Stromal cell of bone marrow (primary cell): ENCODE data around the gene TBC1D9B.
"Not testable (repeated sequence)": the region's sequence is repeated elsewhere in the genome, so short reads cannot be mapped to it uniquely, and the experiment has no call there.

Source experiments
- DNase-seq: peaks from one replicate; pipeline ENCODE4 v3.0.0-alpha.2; 2012; ENCODE audit warnings: low read depth

The TBC1D9B gene

DNA sequence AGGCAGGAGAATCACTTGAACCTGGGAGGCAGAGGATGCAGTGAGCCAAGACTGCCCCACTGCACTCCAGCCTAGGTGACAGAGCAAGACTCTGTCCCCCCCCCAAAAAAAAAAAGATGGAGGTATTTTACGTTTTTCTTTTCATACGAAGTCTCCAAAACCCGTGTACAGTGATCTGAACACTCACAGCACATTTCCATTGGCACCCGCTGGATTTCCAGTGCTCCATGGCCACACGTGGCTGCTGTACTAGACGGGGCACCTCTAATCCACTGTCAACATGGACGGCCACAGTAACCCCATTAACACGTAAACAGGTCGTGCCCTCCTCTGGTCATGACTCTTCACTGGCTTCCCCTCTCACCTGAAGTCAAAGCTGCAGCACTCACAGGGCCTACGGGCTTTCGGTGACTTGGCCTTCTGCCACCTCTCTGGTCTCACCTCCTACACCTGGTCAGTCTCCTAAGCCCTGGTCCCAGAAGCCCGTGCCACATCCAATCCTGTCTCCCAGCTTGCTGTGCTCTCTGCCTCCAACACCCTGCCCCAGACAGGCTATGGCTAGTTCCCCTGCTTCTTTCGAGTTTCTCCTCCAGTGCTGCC lies 22.1 kb downstream of the TBC1D9B start:
- no peak for DNase-seq

GRCh38 chr5:179883163-179883562 lies 24.5 kb downstream of the TBC1D9B start:
- DNase-seq: no peak

GRCh38 chr5:179882338-179882737 lies 25.4 kb downstream of the TBC1D9B start:
- no peak for DNase-seq

DNA sequence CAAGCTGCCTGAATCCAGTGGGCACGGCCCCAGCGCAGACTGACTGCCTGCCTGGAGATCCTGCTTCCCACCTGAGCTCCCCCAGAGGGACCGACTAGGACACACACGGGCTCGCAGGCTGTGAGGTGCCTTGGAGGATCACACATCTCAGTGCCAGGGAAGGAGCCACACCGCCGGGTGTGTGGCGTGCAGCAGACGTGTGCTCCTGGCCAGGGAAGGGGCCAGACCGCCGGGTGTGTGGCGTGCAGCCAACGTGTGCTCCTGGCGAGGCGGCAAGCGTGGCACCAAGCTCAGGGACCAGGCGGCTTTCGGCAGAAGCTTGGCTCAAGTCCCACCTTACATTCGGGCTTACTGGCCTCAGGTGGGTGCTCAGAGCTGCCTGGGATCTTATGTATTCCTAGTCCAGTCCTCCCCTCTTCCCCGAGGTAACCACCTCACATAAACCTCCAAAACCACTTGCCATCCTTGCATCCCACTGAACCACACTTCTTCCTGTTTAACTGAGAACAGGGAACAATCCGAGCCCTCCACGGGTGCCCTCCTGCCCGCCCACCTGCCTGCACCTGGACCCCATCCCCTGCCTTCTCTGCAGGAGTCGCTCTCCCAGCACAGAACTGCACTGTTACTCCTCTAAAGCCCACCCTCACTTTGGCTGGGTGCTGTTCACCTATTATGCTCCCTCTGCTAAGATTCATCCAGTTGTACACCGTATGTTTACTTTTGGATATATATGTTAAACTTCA lies 26.7 kb downstream of the TBC1D9B start:
- no peak for DNase-seq

GRCh38 chr5:179880066-179880650 lies 27.5 kb downstream of the TBC1D9B start:
- no peak for DNase-seq

- no peak for DNase-seq
These were observed 28.0 kb downstream of the TBC1D9B start for GRCh38 chr5:179879690-179880010.

DNA sequence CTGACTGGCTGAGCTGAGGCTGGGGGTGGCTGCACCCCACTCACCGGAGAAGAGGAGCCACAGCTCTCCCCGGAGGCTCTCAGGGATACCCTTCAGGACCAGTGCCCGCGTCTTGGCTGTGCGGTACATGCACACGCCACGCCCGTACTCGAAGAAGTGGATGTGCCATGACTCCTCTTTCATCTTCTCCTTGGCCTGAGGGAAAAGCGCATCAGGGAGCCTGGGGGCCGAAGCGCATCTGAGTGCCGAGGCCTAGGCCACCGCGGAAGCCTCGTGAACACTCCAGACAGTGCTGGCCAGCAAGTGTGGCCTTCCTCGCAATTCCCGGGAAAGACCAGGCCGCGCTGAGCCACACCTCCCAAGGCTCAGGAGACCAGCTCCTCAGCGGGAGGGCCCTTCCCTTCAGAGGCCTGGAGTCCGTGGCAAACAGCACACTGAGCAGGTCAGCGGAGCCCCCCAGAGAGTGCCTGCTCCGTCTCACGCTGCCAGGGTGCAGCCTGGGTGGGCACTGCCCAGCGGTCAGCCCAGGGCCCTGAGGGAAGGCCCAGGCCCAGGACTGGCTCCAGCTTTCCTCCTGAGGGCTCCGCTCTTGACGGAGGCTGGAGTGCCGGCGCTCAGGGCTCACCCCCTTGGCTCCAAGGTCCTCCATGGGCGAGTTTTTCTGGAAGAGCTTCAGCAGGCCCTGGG lies 28.6 kb downstream of the TBC1D9B start:
- no peak for DNase-seq

DNA sequence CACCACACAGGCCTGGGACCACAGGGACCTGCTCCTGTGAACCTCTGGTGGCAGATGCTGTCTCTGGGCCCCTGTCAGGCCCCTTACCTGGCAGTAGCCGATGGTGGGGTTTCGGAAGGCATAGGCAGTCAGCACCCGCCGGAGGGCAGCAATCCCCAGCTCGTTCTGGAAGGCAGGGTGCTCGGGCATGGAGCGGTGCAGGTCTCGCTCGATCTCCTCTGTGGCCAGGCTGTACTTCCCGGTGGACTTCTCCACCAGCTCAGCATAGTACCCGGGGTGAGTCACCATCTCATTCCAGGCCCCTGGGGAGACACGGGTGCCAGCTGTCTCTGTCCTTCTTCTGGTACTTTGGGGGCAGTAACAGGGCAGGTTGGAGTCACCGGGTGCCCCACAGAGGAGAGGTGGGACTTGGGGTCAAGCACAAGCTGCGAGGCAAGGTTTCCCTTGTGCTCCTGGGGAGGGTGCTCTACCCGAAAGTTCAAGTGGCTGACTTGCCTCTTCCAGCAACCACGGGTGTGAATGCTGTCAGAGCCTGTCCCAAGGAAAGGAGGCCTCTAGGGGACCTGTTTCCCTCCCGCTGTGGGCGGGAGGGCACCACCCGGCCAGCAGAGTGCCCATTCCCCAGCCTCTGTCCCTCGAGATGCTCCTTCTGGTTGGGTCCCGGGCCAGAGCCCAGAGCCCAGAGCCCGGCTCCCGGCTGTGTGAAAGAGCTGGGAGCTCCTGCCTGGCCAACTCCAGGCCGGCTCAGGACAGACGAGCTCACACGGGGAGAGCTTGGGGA lies 29.3 kb downstream of the TBC1D9B start:
- no peak for DNase-seq

- DNase-seq: no peak
These were observed 31.1 kb downstream of the TBC1D9B start for GRCh38 chr5:179876610-179876952.

GRCh38 chr5:179875741-179876609 lies 31.7 kb downstream of the TBC1D9B start:
- DNase-seq: no peak

DNA sequence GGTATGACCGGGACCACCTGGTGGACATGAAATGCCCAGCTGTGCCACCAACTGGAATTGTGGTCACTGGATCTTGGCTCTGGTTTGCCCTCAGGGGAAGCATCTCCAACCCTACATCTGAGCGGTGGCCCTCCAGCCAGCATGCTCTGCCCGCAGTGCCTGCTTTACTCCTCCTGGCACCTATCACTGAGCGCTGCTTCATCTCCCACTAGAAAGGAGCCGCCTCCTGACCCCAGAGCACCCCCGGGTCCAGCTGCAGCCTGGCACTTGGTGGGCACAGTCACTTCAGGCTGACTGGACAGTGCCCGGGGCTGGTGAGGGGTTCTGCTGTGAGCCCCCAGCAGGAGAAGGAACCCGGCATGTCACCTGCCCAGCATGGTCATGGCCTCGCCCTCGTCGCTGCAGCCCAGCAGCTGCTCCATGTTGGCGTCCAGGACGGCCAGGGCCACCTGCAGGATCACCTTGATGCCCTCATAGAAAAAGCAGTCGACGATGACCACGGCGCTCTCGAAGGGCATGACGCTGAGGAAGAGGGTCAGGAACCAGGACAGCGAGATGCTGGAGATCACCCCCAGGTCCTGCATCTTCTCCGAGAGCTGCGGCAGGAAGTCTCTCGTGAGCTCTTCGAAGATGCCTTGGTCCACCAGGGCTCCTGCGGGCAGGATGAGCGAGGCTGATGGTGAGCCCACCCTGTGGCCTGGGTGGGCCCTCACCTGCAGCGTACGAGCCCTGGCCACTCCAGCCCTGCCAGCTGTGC lies 33.0 kb downstream of the TBC1D9B start:
- DNase-seq: no peak

GRCh38 chr5:179874136-179874535 lies 33.6 kb downstream of the TBC1D9B start:
- DNase-seq: no peak

GRCh38 chr5:179873588-179874110 lies 34.0 kb downstream of the TBC1D9B start:
- DNase-seq: no peak

DNA sequence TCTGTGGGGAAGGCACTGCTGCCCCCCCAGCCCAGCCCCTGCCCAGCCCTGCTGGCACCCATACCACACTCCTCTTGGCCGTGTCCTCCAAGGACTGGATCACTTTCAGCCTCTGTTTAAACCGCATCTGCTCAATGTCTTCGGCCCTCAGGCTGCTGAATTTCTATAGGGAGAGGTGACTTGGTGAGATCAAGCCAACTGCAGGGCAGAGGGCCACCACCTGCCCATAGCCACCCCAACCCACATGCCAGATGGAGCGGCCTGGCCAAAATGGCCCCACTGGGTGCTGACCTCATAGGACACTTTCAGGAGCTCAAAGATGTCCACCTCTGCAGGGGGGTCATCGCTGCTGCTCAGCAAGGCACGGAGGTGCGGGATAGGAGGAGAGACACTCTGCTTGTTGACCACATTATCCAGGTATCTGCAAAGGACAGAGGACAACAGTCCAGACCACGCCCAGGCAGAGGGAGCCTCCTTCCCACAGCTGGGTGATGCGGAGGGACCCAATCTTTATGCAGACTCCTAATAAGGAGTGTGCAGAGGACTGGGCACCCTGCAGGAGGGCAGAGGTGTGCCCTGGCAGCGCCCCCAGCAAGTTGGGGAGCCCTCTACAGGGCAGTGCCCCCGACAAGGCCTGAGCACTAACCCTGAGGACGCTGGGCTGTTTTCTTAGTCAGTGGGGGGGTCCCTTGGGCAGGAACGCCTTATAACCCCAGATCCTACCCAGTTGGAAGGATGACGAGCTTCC lies 34.7 kb downstream of the TBC1D9B start:
- no peak for DNase-seq

DNA sequence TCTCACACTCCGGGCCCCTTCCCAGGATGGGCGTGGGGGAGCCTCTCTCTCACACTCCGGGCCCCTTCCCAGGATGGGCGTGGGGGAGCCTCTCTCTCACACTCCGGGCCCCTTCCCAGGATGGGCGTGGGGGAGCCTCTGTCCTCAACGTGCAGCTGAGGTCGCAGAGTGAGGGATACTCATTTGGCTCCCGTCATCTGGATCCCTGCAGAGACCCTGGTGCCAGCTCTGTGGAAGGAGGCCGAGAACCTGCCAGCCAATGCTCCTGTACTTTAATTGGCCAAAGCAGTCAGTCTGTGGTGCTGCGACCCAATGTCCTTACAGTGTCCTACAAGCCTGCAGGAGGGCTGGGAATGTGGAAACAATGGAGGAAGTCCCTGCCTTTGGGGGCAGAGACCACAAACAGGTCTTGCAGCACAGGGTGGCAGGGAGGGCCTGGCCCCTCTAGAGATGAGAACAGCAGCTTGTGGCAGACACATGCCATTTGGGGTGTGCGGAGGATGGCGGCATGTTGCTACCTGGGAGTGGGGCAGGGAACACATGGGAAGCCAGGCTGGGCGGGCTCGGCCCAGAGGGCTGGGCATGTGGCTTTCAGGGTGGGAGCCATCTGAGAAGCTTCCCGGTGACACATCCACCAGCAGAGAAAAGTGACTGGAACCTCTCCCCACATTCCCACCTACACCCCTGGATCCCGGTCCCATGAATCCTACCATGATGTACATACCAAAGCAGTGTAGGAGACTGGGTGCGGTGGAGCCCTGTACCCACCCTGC lies 35.5 kb downstream of the TBC1D9B start:
- no peak for DNase-seq

- not testable (repeated sequence) for DNase-seq
These were observed 36.2 kb downstream of the TBC1D9B start for GRCh38 chr5:179871533-179871932.

- DNase-seq: no peak
These were observed 36.7 kb downstream of the TBC1D9B start for GRCh38 chr5:179870952-179871351.

GRCh38 chr5:179870403-179870903 lies 37.2 kb downstream of the TBC1D9B start:
- DNase-seq: no peak
